ENCODE data around the gene OR7G2.
"Not testable (repeated sequence)": the region's sequence is repeated elsewhere in the genome, so short reads cannot be mapped to it uniquely, and the experiment has no call there.

Gene OR7G2

GRCh38 chr19:9071720-9072119 is 35.6 kb downstream of the OR7G2 start:
- DNase-seq: not testable (repeated sequence)

GRCh38 chr19:9070066-9070465 is 37.2 kb downstream of the OR7G2 start:
- DNase-seq: no peak

- DNase-seq: no peak
Measured at GRCh38 chr19:9065457-9066014, 41.7 kb downstream of the OR7G2 start.

GRCh38 chr19:9061879-9062278 is 45.4 kb downstream of the OR7G2 start:
- DNase-seq: no peak

GRCh38 chr19:9060564-9061340 is 46.5 kb downstream of the OR7G2 start:
- no peak for DNase-seq

GRCh38 chr19:9058905-9059667 is 48.2 kb downstream of the OR7G2 start:
- DNase-seq: no peak

GRCh38 chr19:9057505-9058258 is 49.6 kb downstream of the OR7G2 start:
- no peak for DNase-seq

GRCh38 chr19:9056131-9056530 is 51.1 kb downstream of the OR7G2 start:
- DNase-seq: not testable (repeated sequence)

GRCh38 chr19:9054765-9055164 is 52.5 kb downstream of the OR7G2 start:
- no peak for DNase-seq

- no peak for DNase-seq
Measured at GRCh38 chr19:9054207-9054606, 53.1 kb downstream of the OR7G2 start.

GRCh38 chr19:9053674-9054073 is 53.6 kb downstream of the OR7G2 start:
- not testable (repeated sequence) for DNase-seq

- DNase-seq: no peak
Measured at GRCh38 chr19:9052894-9053293, 54.4 kb downstream of the OR7G2 start.

All from stimulated activated CD4-positive, alpha-beta T cell treated with anti-CD3 and anti-CD28 coated beads, Interleukin-15, amount 100 ng/mL, for 24 hours (primary cell).